MM.1S (cell line): ENCODE data around the gene GSDMA.

Experiments
- CTCF ChIP-seq: fragments of 300-600 bp; sonication (generic); IDR thresholded peaks from 2 replicates; pipeline ENCODE4 v1.5.1; 2016; ENCODE audit warnings: antibody characterized with exemption, low read length, mixed read lengths
- EZH2phosphoT487 ChIP-seq: fragments of 300-600 bp; sonication (generic); IDR thresholded peaks from 2 replicates; pipeline ENCODE4 v1.6.1; 2018; ENCODE audit warnings: antibody characterized with exemption, low read length

DNA sequence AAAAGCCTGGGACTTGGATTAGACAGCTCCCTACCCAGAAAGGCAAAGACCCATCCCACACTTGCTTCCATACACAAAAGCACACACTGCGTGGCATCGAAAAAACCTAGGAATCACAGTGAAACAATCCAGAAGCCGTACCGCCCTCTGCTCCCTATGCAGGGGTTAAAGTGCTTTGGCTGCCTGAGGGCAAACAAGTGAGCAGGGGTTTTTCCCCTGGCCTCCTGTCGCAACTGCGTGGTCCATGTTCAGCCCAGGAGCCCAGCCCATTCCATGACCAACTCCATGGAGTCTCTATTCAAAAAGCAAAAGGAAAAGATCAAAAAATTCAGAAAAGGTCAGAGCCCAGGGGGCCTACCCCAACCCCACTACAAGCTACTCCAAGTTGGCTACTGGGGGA, 40.8 kb upstream of the GSDMA start:
- TF ChIP-seq CTCF (no peak), EZH2phosphoT487 (no peak)
